Tibial nerve (tissue), 4 donors: Measurements from ENCODE around the gene UVSSA. TPM values are rescaled to one million over a fixed set of nuclear protein-coding genes. Genes with fewer than 3 reads are reported as not detected.

Source experiments
- DNase-seq, 2 donors: peaks; one replicate each; pipeline ENCODE4 v3.0.0-alpha.2; 2019; ENCODE audit warnings: low spot score in 2 of 2
- H3K27ac ChIP-seq, 4 donors: fragments of 200-600 bp; sonication (generic) in 3 of 4; one replicate each; pipeline ENCODE4 v1.5.1; 2017 to 2019; ENCODE audit warnings: mild to moderate bottlenecking in 1 of 4
- H3K27me3 ChIP-seq, 2 donors: fragments of 200-600 bp; sonication (generic) in 1 of 2; one replicate each; pipeline versions ENCODE4 v1.5.1 to v1.6.0; 2017 to 2019
- H3K36me3 ChIP-seq, 3 donors: fragments of 200-600 bp; sonication (generic); one replicate each; pipeline ENCODE4 v1.5.1; 2018 to 2019
- H3K4me1 ChIP-seq, 4 donors: fragments of 200-600 bp; sonication (generic) in 3 of 4; one replicate each; pipeline ENCODE4 v1.5.1; 2017 to 2019
- H3K4me3 ChIP-seq, 4 donors: fragments of 200-600 bp; sonication (generic) in 3 of 4; one replicate each; pipeline ENCODE4 v1.5.1; 2017 to 2019; ENCODE audit warnings: mild to moderate bottlenecking in 1 of 4, moderate library complexity in 1 of 4
- H3K9me3 ChIP-seq, 4 donors: fragments of 200-600 bp; sonication (generic) in 3 of 4; one replicate each; pipeline ENCODE4 v1.5.1; 2017 to 2019
- CTCF ChIP-seq, 5 experiments: fragments of 200-600 bp in 3 of 5; fragments of 450-650 bp in 2 of 5; sonication (generic) in 3 of 5; IDR thresholded peaks; one replicate each; pipeline ENCODE4 v1.5.1; 2016 to 2019; ENCODE audit warnings: antibody characterized with exemption in 5 of 5, mild to moderate bottlenecking in 3 of 5, moderate library complexity in 2 of 5
- EP300 ChIP-seq, 2 donors: sonication (generic); formaldehyde crosslinking; IDR thresholded peaks; one replicate each; pipeline ENCODE4 v1.6.1; 2017; ENCODE audit warnings: antibody characterized with exemption in 2 of 2, mild to moderate bottlenecking in 1 of 2
- POLR2A ChIP-seq, 2 donors: fragments of 450-650 bp; IDR thresholded peaks; one replicate each; pipeline ENCODE4 v1.6.1; 2017; ENCODE audit warnings: antibody characterized with exemption in 2 of 2, mild to moderate bottlenecking in 2 of 2, moderate library complexity in 2 of 2
- WGBS, 2 donors: methylation state at CpG; one replicate each; pipeline ENCODE4 v1.1.5; 2018; 5-methylcytosine and 5-hydroxymethylcytosine counted together
- total RNA-seq, 4 donors: library from RNA; depleted of rRNA; stranded (reverse); fragments of >200 nt; gene quantifications; one replicate each; pipeline ENCODE4 v1.1.0, GENCODE V29; 2016

Gene UVSSA
- total RNA-seq, 4 donors from 2014 or later = 29.8 to 72.0 (median 30.4) TPM

DNA sequence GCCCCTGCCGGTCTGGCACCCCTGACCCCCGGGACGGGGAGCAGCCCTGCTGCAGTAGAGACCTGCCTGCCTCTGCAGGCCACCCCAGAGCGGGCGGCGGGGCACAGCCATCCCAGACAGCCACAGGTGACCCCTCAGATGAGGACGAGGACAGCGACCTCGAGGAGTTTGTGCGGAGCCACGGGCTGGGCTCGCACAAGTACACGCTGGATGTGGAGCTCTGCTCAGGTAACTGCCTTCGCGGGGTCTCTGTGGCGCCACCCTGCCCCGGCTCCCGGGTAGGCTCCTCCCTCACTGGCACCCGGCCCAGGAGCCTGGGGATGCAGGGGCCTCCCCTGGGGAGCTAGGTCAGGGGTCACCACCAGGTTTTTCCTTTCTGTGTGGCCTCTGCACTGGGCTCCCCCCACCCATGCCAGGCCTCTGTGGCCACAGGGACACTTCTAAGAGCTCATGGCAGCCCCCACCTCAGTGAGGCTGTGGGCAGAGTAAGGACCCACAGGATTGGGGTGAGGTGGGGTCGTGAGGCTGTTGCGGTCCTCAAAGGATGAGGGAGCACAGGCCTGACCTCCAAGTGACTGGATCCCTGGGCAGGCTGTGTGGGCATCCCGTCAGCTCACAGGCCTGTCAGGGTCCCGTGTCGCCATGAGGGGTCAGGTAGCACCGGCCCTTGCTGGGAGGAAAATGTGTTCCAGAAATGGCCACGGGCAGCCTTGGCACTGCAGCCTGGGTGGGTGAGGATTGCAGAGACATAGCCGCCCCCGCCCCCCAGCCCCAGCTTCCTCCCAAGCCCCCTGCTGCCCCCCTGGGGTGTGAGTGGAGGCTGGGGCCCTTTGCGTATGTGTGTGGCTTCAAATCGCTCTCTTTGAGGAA, 6.4 kb downstream of the UVSSA start:
- no peak overlapping the region for H3K27ac ChIP-seq
- peaks cover 0 to 71% (median 11%) of the 10 kb centered on the region in 3 donors for H3K36me3 ChIP-seq
- peaks cover 0 to 34% (median 2%) of the 10 kb centered on the region in 4 donors for H3K4me1 ChIP-seq
- TF ChIP-seq POLR2A (IDR thresholded peaks at IDR 0.05) (no peak), CTCF (IDR thresholded peaks at IDR 0.05) (no peak), EP300 (IDR thresholded peaks at IDR 0.05) (no peak)
- no peak overlapping the region for H3K4me3 ChIP-seq
- DNase-seq = no peak
- no peaks in the 10 kb centered on the region for H3K9me3 ChIP-seq
- 90 to 91% methylated on average over 10 to 22 of the region's 30 CpGs for WGBS, 2 donors
- H3K27me3 ChIP-seq = no peaks in the 10 kb centered on the region

DNA sequence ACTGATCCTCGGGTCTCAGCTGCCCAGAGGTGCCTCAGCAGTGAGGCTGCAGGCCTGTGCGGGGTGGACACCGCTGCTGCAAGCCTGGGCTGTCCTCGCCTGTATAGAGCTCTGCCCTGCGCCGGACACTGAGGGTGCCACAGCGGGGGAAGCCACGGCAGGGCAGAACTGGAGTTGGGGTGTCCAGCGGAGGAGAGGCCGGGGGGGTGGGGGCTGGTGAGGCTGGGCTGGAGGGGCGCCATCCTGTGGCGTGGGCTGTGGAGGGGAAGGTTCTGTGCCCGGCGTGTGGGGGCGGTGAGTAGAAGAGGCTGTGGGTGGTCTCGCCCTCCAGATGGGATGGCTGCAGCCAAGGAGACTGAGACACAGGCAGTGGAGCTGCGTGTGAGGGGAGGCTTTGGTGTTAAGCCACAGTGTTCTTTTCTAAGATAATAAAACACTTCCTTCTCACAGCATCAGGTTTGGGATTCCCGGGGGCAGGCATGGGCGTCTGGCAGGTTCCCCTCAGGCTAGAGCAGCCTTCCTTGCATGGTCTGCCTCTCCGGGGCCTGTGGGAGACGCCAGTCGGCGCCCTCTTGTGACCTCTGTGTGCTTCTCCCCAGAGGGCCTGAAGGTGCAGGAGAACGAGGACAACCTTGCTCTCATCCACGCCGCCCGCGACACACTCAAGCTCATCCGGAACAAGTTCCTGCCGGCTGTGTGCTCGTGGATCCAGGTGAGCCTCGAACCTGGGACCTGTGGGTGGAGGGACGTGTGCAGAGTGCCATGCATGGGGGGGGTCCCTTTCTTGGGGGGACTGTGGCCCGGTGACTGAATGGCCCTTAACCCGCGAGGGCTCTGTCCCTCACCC, 7.4 kb downstream of the UVSSA start:
- Histone ChIP-seq H3K36me3 (peaks cover 0 to 70% (median 11%) of the 10 kb centered on the region in 3 donors), H3K4me1 (peaks cover 0 to 27% (median 0%) of the 10 kb centered on the region in 4 donors), H3K27ac (no peak overlapping the region), H3K4me3 (no peak overlapping the region), H3K9me3 (no peaks in the 10 kb centered on the region), H3K27me3 (no peaks in the 10 kb centered on the region)
- no peak for DNase-seq
- WGBS, 2 donors = 80 to 85% methylated on average over 18 to 32 of the region's 36 CpGs
- TF ChIP-seq POLR2A (IDR thresholded peaks at IDR 0.05) (no peak), CTCF (IDR thresholded peaks at IDR 0.05) (no peak), EP300 (IDR thresholded peaks at IDR 0.05) (no peak)

GRCh38 chr4:1354983-1355275, 7.9 kb downstream of the UVSSA start:
- 88 to 90% methylated on average over 18 of the region's 18 CpGs for WGBS, 2 donors
- no peaks in the 10 kb centered on the region for H3K27me3 ChIP-seq

GRCh38 chr4:1355378-1355777, 8.4 kb downstream of the UVSSA start:
- Histone ChIP-seq H3K27me3 (no peaks in the 10 kb centered on the region), H3K36me3 (peaks cover 0 to 60% (median 11%) of the 10 kb centered on the region in 3 donors), H3K27ac (no peak overlapping the region), H3K4me1 (peaks cover 0 to 29% (median 3%) of the 10 kb centered on the region in 4 donors), H3K9me3 (no peaks in the 10 kb centered on the region), H3K4me3 (no peak overlapping the region)
- 87 to 89% methylated on average over 13 to 14 of the region's 14 CpGs for WGBS, 2 donors
- TF ChIP-seq CTCF (IDR thresholded peaks at IDR 0.05) = no peak
- DNase-seq = no peak

More at GRCh38 chr4:1354983-1355275, 7.9 kb downstream of the UVSSA start:
- Histone ChIP-seq H3K4me3 (no peak overlapping the region), H3K27ac (no peak overlapping the region), H3K9me3 (no peaks in the 10 kb centered on the region), H3K36me3 (peaks cover 0 to 64% (median 11%) of the 10 kb centered on the region in 3 donors), H3K4me1 (peaks cover 0 to 27% (median 2%) of the 10 kb centered on the region in 4 donors)
- no peak for DNase-seq
- TF ChIP-seq CTCF (IDR thresholded peaks at IDR 0.05) (no peak), POLR2A (IDR thresholded peaks at IDR 0.05) (no peak), EP300 (IDR thresholded peaks at IDR 0.05) (no peak)
